Measurements from ENCODE around the gene PFKL. TPM values are rescaled to one million over a fixed set of nuclear protein-coding genes. Genes with fewer than 3 reads are reported as not detected.

Gene PFKL
- total and polyA plus RNA-seq, 2 experiments from 2014 or later = 40.3 to 106 TPM

GRCh38 chr21:44293551-44294231 is 6.2 kb upstream of the PFKL start (continued):
- no peak for TF ChIP-seq ZNF462 (CRISPR knock-in tag; IDR thresholded peaks at IDR 0.05)
- no peak for TF ChIP-seq ETS1 (IDR thresholded peaks at IDR 0.05)
- no peak for TF ChIP-seq REST (IDR thresholded peaks at IDR 0.05; ENCODE audit: unreplicated experiment)
- TF ChIP-seq EZH2phosphoT487 (IDR thresholded peaks at IDR 0.05; ENCODE audit: unreplicated experiment) = no peak
- no peak for TF ChIP-seq NANOG (IDR thresholded peaks at IDR 0.05; ENCODE audit: borderline replicate concordance)
- no peak for TF ChIP-seq JUNB (IDR thresholded peaks at IDR 0.05; ENCODE audit: unreplicated experiment)
- no peak for TF ChIP-seq POLR2AphosphoS5 (IDR thresholded peaks at IDR 0.05; ENCODE audit: low read depth)
